IMR-90 (cell line): ENCODE results near the gene CASZ1. TPM values are rescaled to one million over a fixed set of nuclear protein-coding genes. Genes with fewer than 3 reads are reported as not detected.

ENCODE experiments used
- ATAC-seq: fragments of 200-7000 bp; cut with Tn5 transposase; 2 replicates; pipeline ENCODE4 v1.9.1; 2020; ENCODE audit warnings: low read depth, mild to moderate bottlenecking, moderate library complexity
- BruUV-seq: library from RNA; stranded (reverse); fragments of 400-500 nt; replicated peaks from 2 replicates; lab custom pipeline; 2021; lab: Mats Ljungman, UMichigan
- CTCF ChIA-PET: fragments of 300-600 bp; formaldehyde crosslinking; extraction: SDS; loops from one replicate; lab custom pipeline; 2021; ENCODE audit warnings: antibody characterized with exemption; lab: Yijun Ruan, JAX
- POLR2A ChIA-PET: fragments of 300-600 bp; sonication (Branson Sonifier 250); formaldehyde crosslinking; loops from one replicate; lab custom pipeline; 2022; ENCODE audit warnings: antibody characterized with exemption; ENCODE audit not compliant: unreplicated experiment; lab: Charles Lee
- DNase-seq: peaks from one replicate; pipeline ENCODE4 v3.0.0; 2013
- H2AFZ ChIP-seq: replicated peaks from 2 replicates; pipeline ENCODE3; 2013; ENCODE audit warnings: low read length, mild to moderate bottlenecking; ENCODE audit not compliant: poor library complexity
- H2AK5ac ChIP-seq: 2 replicates; pipeline ENCODE4 v1.6.1; 2013; ENCODE audit warnings: low read depth, low read length, inconsistent platforms
- H2AK9ac ChIP-seq: replicated peaks from 2 replicates; pipeline ENCODE3; 2013; ENCODE audit warnings: mild to moderate bottlenecking, low read depth, low read length, moderate library complexity; ENCODE audit not compliant: poor library complexity
- H2BK120ac ChIP-seq: 2 replicates; pipeline ENCODE4 v1.6.1; 2013; ENCODE audit warnings: low read depth, low read length, inconsistent platforms
- H2BK15ac ChIP-seq: 3 replicates; pipeline ENCODE4 v1.6.1; 2013; ENCODE audit warnings: low read depth, low read length, inconsistent platforms
- H2BK20ac ChIP-seq: 2 replicates; pipeline ENCODE4 v1.6.1; 2013; ENCODE audit warnings: low read depth, mild to moderate bottlenecking, inconsistent platforms, low read length, moderate library complexity
- H2BK5ac ChIP-seq: 2 replicates; pipeline ENCODE4 v1.6.1; 2013; ENCODE audit warnings: mild to moderate bottlenecking, low read depth, low read length, inconsistent platforms; ENCODE audit not compliant: poor library complexity, severe bottlenecking
- H3K14ac ChIP-seq: replicated peaks from 2 replicates; pipeline ENCODE4 v1.6.1; 2013; ENCODE audit warnings: low read depth, low read length, inconsistent platforms
- H3K18ac ChIP-seq: 2 replicates; pipeline ENCODE4 v1.6.1; 2013; ENCODE audit warnings: low read depth, low read length, control low read depth
- H3K23ac ChIP-seq: 2 replicates; pipeline ENCODE4 v1.6.1; 2013; ENCODE audit warnings: low read depth, low read length, inconsistent platforms
- H3K27ac ChIP-seq: 2 replicates; pipeline ENCODE4 v1.5.1; 2013; ENCODE audit warnings: mild to moderate bottlenecking, control low read depth, low read length; ENCODE audit not compliant: insufficient read depth
- H3K27me3 ChIP-seq: 2 replicates; pipeline ENCODE4 v1.6.1; 2013; ENCODE audit warnings: low read length; ENCODE audit not compliant: control insufficient read depth, insufficient read depth
- H3K36me3 ChIP-seq: 2 replicates; pipeline ENCODE4 v1.6.1; 2013; ENCODE audit warnings: low read length, mixed read lengths; ENCODE audit not compliant: control insufficient read depth, insufficient read depth
- H3K4ac ChIP-seq: 2 replicates; pipeline ENCODE4 v1.6.1; 2013; ENCODE audit warnings: low read depth, low read length, inconsistent platforms
- H3K4me1 ChIP-seq: 2 replicates; pipeline ENCODE4 v1.6.1; 2013; ENCODE audit warnings: low read length, mixed read lengths; ENCODE audit not compliant: control insufficient read depth, insufficient read depth
- H3K4me2 ChIP-seq: 2 replicates; pipeline ENCODE4 v1.6.1; 2013; ENCODE audit warnings: low read depth, mild to moderate bottlenecking, control low read depth, low read length, moderate library complexity
- H3K4me3 ChIP-seq: 2 replicates; pipeline ENCODE4 v1.5.1; 2013; ENCODE audit warnings: low read depth, mild to moderate bottlenecking, control low read depth, low read length, moderate library complexity; ENCODE audit not compliant: insufficient read depth
- H3K56ac ChIP-seq: 2 replicates; pipeline ENCODE4 v1.6.1; 2013; ENCODE audit warnings: low read length, inconsistent platforms; ENCODE audit not compliant: insufficient read depth; ENCODE audit errors: extremely low read depth
- H3K79me1 ChIP-seq, 2 experiments: 2 replicates each; pipeline ENCODE4 v1.6.1; 2013; ENCODE audit warnings: low read length in 2 of 2, inconsistent platforms in 1 of 2, low read depth in 1 of 2
- H3K9ac ChIP-seq: 2 replicates; pipeline ENCODE4 v1.6.1; 2013; ENCODE audit warnings: low read depth, low read length, control low read depth
- H3K9me1 ChIP-seq: 2 replicates; pipeline ENCODE4 v1.6.1; 2013; ENCODE audit warnings: low read length, inconsistent platforms; ENCODE audit not compliant: insufficient read depth
- H3K9me3 ChIP-seq: 2 replicates; pipeline ENCODE4 v1.6.1; 2013; ENCODE audit warnings: low read length; ENCODE audit not compliant: control insufficient read depth, insufficient read depth
- H4K20me1 ChIP-seq: 2 replicates; pipeline ENCODE4 v1.6.1; 2013; ENCODE audit warnings: low read length, inconsistent platforms; ENCODE audit not compliant: insufficient read depth
- H4K5ac ChIP-seq: 2 replicates; pipeline ENCODE4 v1.6.1; 2013; ENCODE audit warnings: mild to moderate bottlenecking, low read depth, low read length, control low read depth
- H4K8ac ChIP-seq, 2 experiments: 2 replicates each; pipeline ENCODE4 v1.6.1; 2013; ENCODE audit warnings: low read depth in 2 of 2, low read length in 2 of 2, control low read depth in 1 of 2, inconsistent platforms in 1 of 2
- H4K91ac ChIP-seq: 2 replicates; pipeline ENCODE4 v1.6.1; 2013; ENCODE audit warnings: low read depth, low read length, inconsistent platforms; ENCODE audit not compliant: insufficient read depth
- BHLHE40 ChIP-seq: fragments of 150-350 bp; IDR thresholded peaks from 2 replicates; pipeline ENCODE4 v1.6.1; 2016; ENCODE audit warnings: mild to moderate bottlenecking, low read depth, low read length
- CEBPB ChIP-seq: IDR thresholded peaks from 2 replicates; pipeline ENCODE4 v1.6.1; 2012; ENCODE audit warnings: low read depth, low read length, improper control_type of control experiment
- FOS ChIP-seq: fragments of 150-350 bp; IDR thresholded peaks from 2 replicates; pipeline ENCODE4 v1.6.1; 2016; ENCODE audit warnings: low read depth, low read length
- MAFK ChIP-seq: IDR thresholded peaks from 2 replicates; pipeline ENCODE4 v1.6.1; 2012; ENCODE audit warnings: low read depth, low read length, improper control_type of control experiment
- NFE2L2 ChIP-seq: fragments of 150-350 bp; IDR thresholded peaks from 2 replicates; pipeline ENCODE4 v1.6.1; 2016; ENCODE audit warnings: low read depth, mild to moderate bottlenecking, low read length
- POLR2A ChIP-seq: IDR thresholded peaks from 2 replicates; pipeline ENCODE4 v1.6.1; 2012; ENCODE audit warnings: mild to moderate bottlenecking, low read depth, low read length
- RCOR1 ChIP-seq: IDR thresholded peaks from 2 replicates; pipeline ENCODE4 v1.6.1; 2012; ENCODE audit warnings: mild to moderate bottlenecking, low read length, improper control_type of control experiment; ENCODE audit not compliant: insufficient replicate concordance
- SMC3 ChIP-seq: fragments of 150-350 bp; IDR thresholded peaks from 2 replicates; pipeline ENCODE4 v1.6.1; 2016; ENCODE audit warnings: low read depth, mild to moderate bottlenecking, antibody characterized with exemption, low read length, moderate library complexity
- WGBS, 2 experiments: methylation state at CpG; one replicate each; pipeline versions ENCODE4 v1.1.5 to v1.1.7; 2013; ENCODE audit warnings: missing lambda C conversion rate in 2 of 2; ENCODE audit not compliant: insufficient read length in 1 of 2; ENCODE audit errors: extremely low coverage in 2 of 2; 5-methylcytosine and 5-hydroxymethylcytosine counted together
- dilution Hi-C: fragments of 300-500 bp; cut with HindIII; formaldehyde crosslinking; loops from one replicate; pipeline ENCODE4 v1.14.3; 2018; ENCODE audit warnings: low sequenced_read_pairs; ENCODE audit not compliant: unreplicated experiment
- in situ Hi-C: fragments of 300-500 bp; cut with MboI; formaldehyde crosslinking; loops from 3 replicates; pipeline ENCODE4 v1.14.3; 2019; ENCODE audit warnings: low sequenced_read_pairs, inconsistent platforms, mixed read lengths
- intact Hi-C: fragments of 100-400 bp; cut with micrococcal nuclease; formaldehyde crosslinking; loops from 2 replicates; pipeline ENCODE4 v1.10.0; 2022
- polyA plus RNA-seq, 3 experiments: library from polyadenylated mRNA; depleted of rRNA; stranded (reverse); fragments of >200 nt; gene quantifications; 2 replicates each; pipeline ENCODE4 v1.2.3, GENCODE V29; 2012; ENCODE audit warnings: low replicate concordance in 1 of 3
- total RNA-seq: library from RNA; depleted of rRNA; stranded (reverse); fragments of >200 nt; gene quantifications from 2 replicates; pipeline ENCODE4 v1.2.3, GENCODE V29; 2012

The CASZ1 gene
- total and polyA plus RNA-seq, 2 of the 4 experiments (the other 2 are of a cell fraction) = 0.18 to 0.24 TPM

- ATAC-seq (no peak), DNase-seq (no peak)
- BruUV-seq = no TSS peak
- H2BK120ac ChIP-seq = no peak overlapping the region
- no peak overlapping the region for H3K4ac ChIP-seq
- dilution Hi-C loops = no loop called here
- no peak overlapping the region for H3K23ac ChIP-seq
- H4K91ac ChIP-seq = no peak overlapping the region
- no peak overlapping the region for H3K4me2 ChIP-seq
- H3K9me3 ChIP-seq = no peaks in the 10 kb centered on the region
- H3K4me3 ChIP-seq = no peak overlapping the region
- no peaks in the 10 kb centered on the region for H3K4me1 ChIP-seq
- H4K8ac ChIP-seq = no peak overlapping the region
- intact Hi-C loops = loop anchor here (5.0 to 10.0 kb wide), 2 partner anchors 265 to 287 kb away; no protein-coding TSS in a partner anchor
- H3K9me1 ChIP-seq = no peaks in the 10 kb centered on the region
- TF ChIP-seq POLR2A (no peak), FOS (no peak), BHLHE40 (no peak), RCOR1 (no peak), MAFK (no peak), SMC3 (no peak), NFE2L2 (no peak), CEBPB (no peak)
- H3K56ac ChIP-seq = no peak overlapping the region
- H2AFZ ChIP-seq = no peak overlapping the region
- H2AK5ac ChIP-seq = no peak overlapping the region
- 80% methylated on average over 2 of the region's 6 CpGs; no CpG with 5 or more reads in 1 of the 2 experiments for whole genome bisulfite sequencing, 2 experiments
- H4K5ac ChIP-seq = no peak overlapping the region
- H2BK5ac ChIP-seq = no peak overlapping the region
- ChIA-PET POLR2A (no interaction called here), CTCF (no interaction called here)
- no peak overlapping the region for H3K27ac ChIP-seq
- no peak overlapping the region for H2BK15ac ChIP-seq
- H3K14ac ChIP-seq = no peak overlapping the region
- H3K9ac ChIP-seq = no peak overlapping the region
- H3K27me3 ChIP-seq = peaks cover 71% of the 10 kb centered on the region
- H4K20me1 ChIP-seq = no peaks in the 10 kb centered on the region
- no peak overlapping the region for H2BK20ac ChIP-seq
- no peak overlapping the region for H3K18ac ChIP-seq
- no peak overlapping the region for H2AK9ac ChIP-seq
- no peaks in the 10 kb centered on the region for H3K36me3 ChIP-seq
- in situ Hi-C loops = no loop called here
- H3K79me1 ChIP-seq = no peaks in the 10 kb centered on the region
Observed at GRCh38 chr1:10799726-10800125, 3.3 kb upstream of the CASZ1 start.
